NCI-H2029 treated with DMSO at 0.1 percent for 48 hours (cell line): ENCODE data around the gene SERPINA1.

Experiments used
- DNase-seq: peaks from one replicate; lab custom pipeline; 2025; lab: John Stamatoyannopoulos, UW

SERPINA1 gene

GRCh38 chr14:94382716-94383596 is 5.4 kb downstream of the SERPINA1 start:
- no peak for DNase-seq

- DNase-seq, result no peak
Observed at GRCh38 chr14:94382099-94382715, 6.2 kb downstream of the SERPINA1 start.

GRCh38 chr14:94381149-94382030 is 7.0 kb downstream of the SERPINA1 start:
- DNase-seq, result no peak

- no peak for DNase-seq
Observed at GRCh38 chr14:94380225-94381148, 7.9 kb downstream of the SERPINA1 start.

GRCh38 chr14:94379291-94380224 is 8.8 kb downstream of the SERPINA1 start:
- no peak for DNase-seq

- no peak for DNase-seq
Observed at GRCh38 chr14:94378527-94379290, 9.7 kb downstream of the SERPINA1 start.

GRCh38 chr14:94377866-94378470 is 10.4 kb downstream of the SERPINA1 start:
- DNase-seq, result no peak

GRCh38 chr14:94376976-94377865 is 11.2 kb downstream of the SERPINA1 start:
- no peak for DNase-seq

GRCh38 chr14:94376108-94376975 is 12.1 kb downstream of the SERPINA1 start:
- DNase-seq, result no peak

- no peak for DNase-seq
Observed at GRCh38 chr14:94375552-94376107, 12.8 kb downstream of the SERPINA1 start.

- DNase-seq, result no peak
Observed at GRCh38 chr14:94374749-94375260, 13.6 kb downstream of the SERPINA1 start.

- no peak for DNase-seq
Observed at GRCh38 chr14:94374116-94374515, 14.3 kb downstream of the SERPINA1 start.

GRCh38 chr14:94373708-94374107 is 14.7 kb downstream of the SERPINA1 start:
- DNase-seq, result no peak

GRCh38 chr14:94372021-94372605 is 16.3 kb downstream of the SERPINA1 start:
- no peak for DNase-seq

- no peak for DNase-seq
Observed at GRCh38 chr14:94370524-94370910, 17.9 kb downstream of the SERPINA1 start.
